ENCODE measurements around the gene PIK3R6.

PIK3R6 gene

GRCh38 chr17:8849311-8850041, 18.0 kb downstream of the PIK3R6 start:
- no peak for DNase-seq (ENCODE audit: low read depth)

GRCh38 chr17:8847891-8848290, 19.6 kb downstream of the PIK3R6 start:
- no peak for DNase-seq (ENCODE audit: low read depth)

DNA sequence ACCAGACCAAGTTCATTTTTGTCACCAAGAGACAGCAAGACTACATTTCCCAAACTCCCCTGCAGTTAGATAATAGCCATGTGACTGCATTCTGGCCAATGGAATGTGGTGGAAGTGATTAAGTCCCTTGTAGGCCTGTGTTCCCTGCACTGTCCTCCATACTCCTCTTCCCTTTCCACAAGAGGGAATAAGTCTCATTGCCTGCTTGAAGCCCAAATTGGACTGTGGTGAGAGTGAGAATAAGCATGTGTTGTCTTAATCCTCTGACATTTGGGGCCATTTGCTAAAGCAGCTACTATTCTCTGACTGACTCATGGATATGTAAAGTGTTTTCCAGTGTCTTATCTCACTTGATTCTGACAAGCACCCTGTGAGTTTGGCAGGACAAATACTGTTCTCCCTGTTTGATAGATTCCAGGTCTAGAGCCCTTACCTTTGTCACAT, 20.7 kb downstream of the PIK3R6 start:
- no peak for DNase-seq (ENCODE audit: low read depth)

- no peak for DNase-seq (ENCODE audit: low read depth)
These were observed 22.9 kb downstream of the PIK3R6 start for GRCh38 chr17:8844229-8845218.

- DNase-seq (ENCODE audit: low read depth): no peak
These were observed 24.1 kb downstream of the PIK3R6 start for GRCh38 chr17:8843344-8843743.

- DNase-seq (ENCODE audit: low read depth): no peak
These were observed 25.6 kb downstream of the PIK3R6 start for GRCh38 chr17:8841844-8842243.

DNA sequence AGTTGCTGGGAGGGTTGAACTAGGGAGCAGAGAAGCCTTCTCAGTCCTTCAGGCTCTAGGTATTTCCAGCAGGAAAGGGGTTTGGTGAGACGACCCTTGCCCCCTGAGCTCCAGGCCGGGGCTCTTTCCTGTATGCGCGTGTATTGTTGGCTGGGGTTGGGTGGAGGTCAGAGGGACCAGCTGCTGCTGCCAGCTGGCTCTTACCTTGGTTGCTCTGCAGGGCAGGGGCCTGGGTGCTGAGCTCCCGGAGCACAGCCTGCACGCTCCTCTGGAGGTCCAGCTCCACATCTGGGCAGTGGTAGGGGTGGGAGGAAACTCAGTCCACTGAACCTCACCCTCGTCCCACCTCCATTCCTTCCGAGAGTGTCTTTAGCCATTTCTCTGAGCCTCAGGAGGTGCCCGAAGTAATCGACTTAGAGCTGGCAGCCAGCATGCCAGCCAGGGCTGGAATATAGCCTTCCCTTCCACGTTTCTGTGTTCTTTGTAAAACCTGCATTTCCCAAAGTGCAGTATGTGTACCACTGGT, 28.0 kb downstream of the PIK3R6 start:
- DNase-seq (ENCODE audit: low read depth): no peak

DNA sequence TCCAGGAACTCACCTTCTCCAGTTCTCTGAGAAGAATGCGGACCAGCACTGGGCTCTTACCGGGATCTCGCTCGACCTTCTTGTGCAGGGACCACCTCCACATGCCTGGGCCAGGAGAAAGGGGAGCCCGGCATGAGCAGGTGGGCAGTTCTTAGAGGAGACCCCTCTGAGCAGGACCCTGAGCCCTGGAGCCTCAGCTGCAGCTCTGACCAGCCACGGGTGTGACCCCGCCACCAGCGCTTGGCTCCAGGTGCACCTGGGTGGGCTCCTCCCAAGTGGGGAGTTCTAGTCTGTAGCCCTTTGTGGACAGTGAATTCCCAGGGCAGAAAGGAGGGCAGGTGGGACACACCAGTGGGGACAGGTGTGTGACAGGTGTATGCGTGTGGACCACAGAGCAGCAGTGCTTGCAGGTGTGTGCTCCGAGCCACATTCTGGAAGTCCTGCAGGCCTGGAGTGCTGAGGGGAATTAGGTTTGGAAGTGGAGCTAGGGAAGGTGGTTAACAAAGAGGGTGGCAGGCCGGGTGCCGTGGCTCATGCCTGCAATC, 28.9 kb downstream of the PIK3R6 start:
- DNase-seq (ENCODE audit: low read depth): no peak

DNA sequence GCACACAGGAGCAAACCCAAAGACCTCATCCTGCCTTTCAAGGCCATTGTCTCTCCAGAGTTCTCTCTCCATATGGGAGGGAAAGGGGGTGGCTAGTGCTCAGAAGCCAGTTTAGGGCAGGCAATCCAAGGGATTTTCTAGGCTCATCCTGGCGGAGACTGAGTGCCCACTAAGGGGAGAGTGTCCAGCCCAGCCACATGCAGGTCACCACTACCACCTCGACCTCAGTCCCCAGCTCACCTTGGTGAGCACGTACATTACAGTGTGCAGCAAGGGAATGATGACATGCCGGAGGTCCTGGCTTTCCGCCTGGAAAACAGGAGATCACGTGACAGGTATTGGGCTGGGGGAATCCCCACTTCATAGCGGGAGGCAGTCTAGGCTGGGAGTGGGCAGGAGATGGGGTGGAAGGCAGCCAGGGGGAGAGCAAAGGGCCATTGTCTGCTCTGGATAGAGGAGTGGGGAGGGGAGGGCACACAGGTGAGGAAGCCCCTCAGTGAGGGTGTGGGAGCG, 29.9 kb downstream of the PIK3R6 start:
- DNase-seq (ENCODE audit: low read depth): no peak

DNA sequence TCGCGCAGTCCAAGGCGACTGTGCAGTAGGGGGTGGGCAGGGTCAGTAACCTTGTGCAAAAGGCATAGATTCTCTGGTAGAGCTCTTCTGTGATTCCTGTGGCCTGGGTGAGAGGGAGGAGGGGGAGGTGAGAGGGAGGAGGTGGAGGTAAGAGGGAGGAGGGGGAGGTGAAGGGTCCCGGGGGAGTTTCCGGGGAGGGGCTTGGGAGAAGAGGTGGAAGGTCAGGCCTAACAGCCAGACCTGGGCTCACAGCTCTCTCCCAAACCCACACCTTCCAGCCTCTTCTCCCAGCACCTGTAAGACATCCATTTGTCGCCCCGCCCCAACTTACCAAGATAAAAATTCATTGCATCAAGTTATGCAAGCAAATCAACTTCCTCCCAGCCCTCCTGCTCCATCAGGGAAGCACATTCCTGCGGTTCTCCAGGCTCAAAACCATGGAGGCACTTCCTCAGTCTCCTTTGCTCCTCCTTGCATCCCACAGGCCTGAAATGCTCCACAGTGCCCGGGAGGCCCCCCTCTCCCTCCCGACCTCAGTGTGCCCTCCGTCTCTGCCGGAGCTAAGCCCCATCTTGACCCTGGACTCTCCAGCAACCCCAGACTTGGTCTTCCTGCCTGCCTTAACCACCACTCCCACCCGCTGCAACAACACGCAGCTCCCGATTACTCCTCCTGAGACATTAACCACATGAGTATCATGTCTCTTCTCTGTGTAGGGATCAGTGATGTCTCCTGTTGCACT, 30.5 kb downstream of the PIK3R6 start:
- DNase-seq (ENCODE audit: low read depth): no peak

DNA sequence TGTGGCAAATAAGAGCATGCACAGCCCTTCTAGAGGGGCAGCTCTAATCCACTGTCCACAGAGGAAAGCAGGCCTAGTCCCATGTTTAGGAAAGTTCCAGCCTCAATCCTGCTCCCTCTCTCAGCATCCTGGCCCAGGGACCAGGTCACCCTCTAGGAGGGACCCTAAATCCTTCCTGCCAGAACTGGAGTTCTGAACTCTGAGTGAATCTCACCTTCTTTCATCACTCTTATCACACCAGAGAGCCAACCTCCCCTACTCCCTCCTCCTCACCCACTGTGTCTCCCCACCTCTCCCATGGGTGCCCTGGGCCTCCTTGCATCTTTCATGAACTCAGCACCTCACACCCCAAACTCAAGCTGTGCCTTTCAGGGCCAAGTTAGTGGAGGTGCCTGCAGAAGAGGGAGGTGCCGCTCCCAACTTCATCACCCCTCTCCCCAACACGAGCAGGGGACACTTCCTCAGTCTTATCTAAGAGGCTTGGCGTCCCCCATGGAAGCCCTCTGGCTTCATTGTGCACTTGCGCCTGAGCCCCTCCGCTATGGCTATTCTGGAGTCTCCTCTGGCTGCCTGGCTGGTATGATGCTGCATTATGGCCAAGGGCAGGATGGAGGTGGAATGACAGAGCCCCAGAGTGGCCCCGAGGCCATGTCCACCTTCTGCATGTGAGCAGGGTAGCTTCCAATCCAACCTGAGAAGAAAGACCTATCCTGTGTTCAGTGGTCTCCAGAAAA, 31.7 kb downstream of the PIK3R6 start:
- DNase-seq (ENCODE audit: low read depth): no peak

GRCh38 chr17:8835106-8835505, 32.4 kb downstream of the PIK3R6 start:
- no peak for DNase-seq (ENCODE audit: low read depth)

GRCh38 chr17:8832711-8833352, 34.6 kb downstream of the PIK3R6 start:
- no peak for DNase-seq (ENCODE audit: low read depth)

GRCh38 chr17:8831234-8831849, 36.1 kb downstream of the PIK3R6 start:
- DNase-seq (ENCODE audit: low read depth): no peak

- DNase-seq (ENCODE audit: low read depth): no peak
These were observed 37.3 kb downstream of the PIK3R6 start for GRCh38 chr17:8830141-8830540.

DNA sequence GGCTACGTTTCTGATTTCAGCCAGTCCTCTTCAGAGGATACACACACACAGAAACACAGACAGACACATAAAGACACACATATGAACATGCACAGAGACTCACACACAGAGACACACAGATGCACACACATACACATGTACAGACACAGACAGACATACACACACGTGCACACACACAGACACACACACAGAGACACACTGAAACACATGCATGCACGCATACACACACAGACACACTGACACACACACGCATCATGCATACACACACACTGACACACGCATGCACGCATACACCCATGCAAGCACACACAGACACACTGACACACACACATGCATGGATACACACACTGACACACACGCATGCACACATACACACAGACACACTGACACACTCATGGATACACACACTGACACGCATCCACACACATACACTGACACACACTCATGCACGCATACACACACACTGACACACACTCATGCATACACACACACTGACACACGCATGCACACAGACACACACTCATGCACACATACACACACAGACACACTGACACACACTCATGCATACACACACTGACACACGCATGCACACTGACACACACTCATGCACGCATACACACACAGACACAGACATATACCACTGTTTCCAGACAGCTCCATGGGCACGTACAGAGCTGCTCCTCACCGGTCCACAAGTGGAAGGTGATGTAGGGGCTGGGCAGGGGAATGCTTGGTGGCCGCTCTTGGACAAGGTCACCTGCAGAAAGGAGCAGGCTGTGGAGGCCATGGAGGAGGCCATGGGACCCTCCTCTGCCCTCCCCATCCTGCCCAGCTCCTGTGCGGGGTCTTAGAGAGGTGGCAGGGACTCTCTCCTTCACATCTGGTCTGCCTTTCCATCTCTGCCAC, 38.2 kb downstream of the PIK3R6 start:
- DNase-seq (ENCODE audit: low read depth): no peak

DNA sequence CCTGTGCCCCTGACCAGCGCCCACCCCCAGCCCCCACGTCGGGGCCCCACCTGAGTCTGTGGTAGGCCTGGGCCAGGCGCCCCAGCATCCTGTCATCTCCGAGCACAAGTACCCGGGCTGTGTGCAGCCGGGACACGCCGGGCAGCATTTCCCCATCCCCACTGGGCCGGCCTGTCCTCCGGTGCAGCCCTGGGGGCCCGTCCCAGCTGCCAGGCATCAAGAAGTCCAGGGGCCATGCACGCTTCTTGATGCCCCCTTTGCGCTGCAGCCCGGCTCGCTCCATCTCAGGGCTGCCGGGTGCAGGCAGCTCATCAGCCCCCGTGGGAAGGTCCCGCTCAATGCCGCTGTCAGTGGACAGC, 39.0 kb downstream of the PIK3R6 start:
- DNase-seq (ENCODE audit: low read depth): no peak

- no peak for DNase-seq (ENCODE audit: low read depth)
These were observed 40.6 kb downstream of the PIK3R6 start for GRCh38 chr17:8826808-8827435.

Data from stimulated activated CD8-positive, alpha-beta memory T cell treated with anti-CD3 and anti-CD28 coated beads, Interleukin-12 subunit alpha, Interleukin-12 subunit beta, amount 100 ng/mL, for 1 hour (primary cell).